NAMALWA (cell line): ENCODE measurements around the gene PIAS4.
A peak's percentile ranks its signal among the peaks of the same experiment; 100 is the strongest.
"Not testable (repeated sequence)": the region's sequence is repeated elsewhere in the genome, so short reads cannot be mapped to it uniquely, and the experiment has no call there.

ENCODE experiments used
- DNase-seq: peaks from one replicate; pipeline ENCODE4 v3.0.0-alpha.2; 2015; ENCODE audit warnings: low spot score

Gene PIAS4

GRCh38 chr19:3998667-3999412, 8.7 kb upstream of the PIAS4 start:
- DNase-seq: not testable (repeated sequence)

- DNase-seq: not testable (repeated sequence)
Observed at GRCh38 chr19:4000798-4001197, 6.7 kb upstream of the PIAS4 start.

GRCh38 chr19:4005436-4005835, 2.1 kb upstream of the PIAS4 start:
- DNase-seq: not testable (repeated sequence)

GRCh38 chr19:4007836-4008539, 452 bp downstream of the PIAS4 start:
- peak; percentile 31 for DNase-seq

- no peak for DNase-seq
Observed at GRCh38 chr19:4009990-4010807, 2.7 kb downstream of the PIAS4 start.

GRCh38 chr19:4010808-4011110, 3.2 kb downstream of the PIAS4 start:
- no peak for DNase-seq

GRCh38 chr19:4011430-4011829, 3.9 kb downstream of the PIAS4 start:
- not testable (repeated sequence) for DNase-seq

- no peak for DNase-seq
Observed at GRCh38 chr19:4012092-4012974, 4.8 kb downstream of the PIAS4 start.

- DNase-seq: no peak
Observed at GRCh38 chr19:4012975-4013634, 5.6 kb downstream of the PIAS4 start.

- DNase-seq: no peak
Observed at GRCh38 chr19:4013886-4014540, 6.5 kb downstream of the PIAS4 start.

GRCh38 chr19:4014541-4015491, 7.3 kb downstream of the PIAS4 start:
- DNase-seq: peak; percentile 39

- no peak for DNase-seq
Observed at GRCh38 chr19:4015705-4016402, 8.3 kb downstream of the PIAS4 start.

- DNase-seq: no peak
Observed at GRCh38 chr19:4016486-4016885, 8.9 kb downstream of the PIAS4 start.

GRCh38 chr19:4016903-4017638, 9.5 kb downstream of the PIAS4 start:
- no peak for DNase-seq

GRCh38 chr19:4018140-4018613, 10.6 kb downstream of the PIAS4 start:
- DNase-seq: no peak

- DNase-seq: no peak
Observed at GRCh38 chr19:4018775-4019504, 11.4 kb downstream of the PIAS4 start.

GRCh38 chr19:4019578-4019977, 12.0 kb downstream of the PIAS4 start:
- DNase-seq: no peak
